HepG2 (cell line): ENCODE results near the gene IPP. TPM values are rescaled to one million over a fixed set of nuclear protein-coding genes. Genes with fewer than 3 reads are reported as not detected.

Source experiments
- ATAC-seq: fragments of 200-7000 bp; cut with Tn5 transposase; 3 replicates; pipeline ENCODE4 v1.9.1; 2020; ENCODE audit warnings: mild to moderate bottlenecking, moderate library complexity
- BruUV-seq: library from RNA; stranded (reverse); fragments of 400-500 nt; replicated peaks from 2 replicates; lab custom pipeline; 2021; lab: Mats Ljungman, UMichigan
- CTCF ChIA-PET: fragments of 300-600 bp; formaldehyde crosslinking; extraction: SDS; loops from one replicate; lab custom pipeline; 2021; ENCODE audit warnings: low total read pairs, inconsistent platforms, low intra/inter-chr PET ratio; lab: Yijun Ruan, JAX
- POLR2A ChIA-PET: fragments of 350-600 bp; sonication (Branson Sonifier 250); formaldehyde crosslinking; loops from one replicate; lab custom pipeline; 2020; ENCODE audit warnings: antibody characterized with exemption, inconsistent platforms; lab: Yijun Ruan, JAX
- DNase-seq: peaks from one replicate; pipeline ENCODE4 v3.0.0-alpha.2; 2015; ENCODE audit warnings: low spot score
- FAIRE-seq: peaks from 3 replicates; lab custom pipeline; 2011; peaks lifted over from hg19 to GRCh38; lab: Jason Lieb, UNC
- H2AFZ ChIP-seq: one replicate; pipeline ENCODE4 v1.6.1; 2011; ENCODE audit warnings: low read length, inconsistent platforms
- H3K27ac ChIP-seq: fragments of 300-600 bp; 3 replicates; pipeline ENCODE4 v1.8.0; 2011; ENCODE audit warnings: mixed run types, mild to moderate bottlenecking, mixed read lengths, low read length, inconsistent platforms; ENCODE audit not compliant: insufficient read depth; ENCODE audit errors: extremely low read length
- H3K27me3 ChIP-seq, 2 experiments: fragments of 200-600 bp in 1 of 2; 2 replicates in 1 of 2; 3 replicates in 1 of 2; pipeline versions ENCODE4 v1.6.0 to v1.8.0; 2011; ENCODE audit warnings: low read length in 2 of 2, mild to moderate bottlenecking in 2 of 2, moderate library complexity in 2 of 2, inconsistent platforms in 1 of 2; ENCODE audit not compliant: insufficient read depth in 2 of 2, control insufficient read depth in 1 of 2
- H3K36me3 ChIP-seq, 2 experiments: fragments of 200-600 bp in 1 of 2; replicated peaks in 1 of 2; 2 replicates in 1 of 2; 3 replicates in 1 of 2; pipeline versions ENCODE4 v1.5.1 to v1.8.0; 2011; ENCODE audit warnings: low read length in 2 of 2, inconsistent platforms in 1 of 2; ENCODE audit not compliant: insufficient read depth in 2 of 2, control insufficient read depth in 1 of 2
- H3K4me1 ChIP-seq: 2 replicates; pipeline ENCODE4 v1.5.1; 2012; ENCODE audit warnings: low read length, inconsistent platforms; ENCODE audit not compliant: insufficient read depth
- H3K4me2 ChIP-seq: 2 replicates; pipeline ENCODE4 v1.6.0; 2011; ENCODE audit warnings: low read depth, low read length, inconsistent platforms
- H3K4me3 ChIP-seq, 3 experiments: fragments of 200-600 bp in 1 of 3; sonication (generic), shearing (Covaris generic) in 1 of 3; replicated peaks in 1 of 3; 2 replicates each; pipeline ENCODE4 v1.5.1; 2011 to 2016; ENCODE audit warnings: low read length in 3 of 3, inconsistent platforms in 2 of 3, low read depth in 2 of 3, mild to moderate bottlenecking in 2 of 3, control low read depth in 1 of 3, mixed read lengths in 1 of 3; ENCODE audit not compliant: insufficient read depth in 1 of 3
- H3K79me2 ChIP-seq: one replicate; pipeline ENCODE4 v1.6.1; 2011; ENCODE audit warnings: low read length, inconsistent platforms; ENCODE audit not compliant: insufficient read depth
- H3K9ac ChIP-seq: 2 replicates; pipeline ENCODE4 v1.6.0; 2011; ENCODE audit warnings: mild to moderate bottlenecking, low read depth, low read length, inconsistent platforms; ENCODE audit not compliant: insufficient read depth
- H3K9me3 ChIP-seq: 2 replicates; pipeline ENCODE4 v1.5.1; 2012; ENCODE audit warnings: mild to moderate bottlenecking, low read length
- H4K20me1 ChIP-seq: 2 replicates; pipeline ENCODE4 v1.6.0; 2011; ENCODE audit warnings: inconsistent platforms, mild to moderate bottlenecking, low read length, moderate library complexity; ENCODE audit not compliant: insufficient read depth
- CEBPB ChIP-seq: IDR thresholded peaks from 2 replicates; pipeline ENCODE4 v1.6.1; 2011; ENCODE audit warnings: low read depth, low read length, improper control_type of control experiment, borderline replicate concordance
- RBM22 ChIP-seq: fragments of 200-400 bp; formaldehyde crosslinking; optimal IDR thresholded peaks from 2 replicates; pipeline ENCODE3; 2017; ENCODE audit warnings: mild to moderate bottlenecking, low read length, moderate library complexity
- WGBS: methylation state at CpG from one replicate; pipeline ENCODE4 v1.1.6; 2017; ENCODE audit warnings: low lambda C conversion rate; 5-methylcytosine and 5-hydroxymethylcytosine counted together
- in situ Hi-C: cut with HindIII; loops from 2 replicates; pipeline ENCODE4 v1.10.0; 2017; ENCODE audit warnings: low pct_unique_long_range_greater_than_20kb; ENCODE audit not compliant: extremely low pct_ligation_motif_present
- intact Hi-C: fragments of 100-400 bp; cut with micrococcal nuclease; formaldehyde crosslinking; loops from one replicate; pipeline ENCODE4 v1.10.0; 2022; ENCODE audit not compliant: unreplicated experiment
- polyA plus RNA-seq, 8 experiments: library from polyadenylated mRNA; depleted of rRNA in 3 of 8; stranded (reverse) in 7 of 8; unstranded in 1 of 8; fragments of >200 nt; fragmentation: Illumina TruSeq in 4 of 8; extraction: Trizol in 4 of 8; gene quantifications; 2 replicates each; pipeline versions ENCODE4 v1.2.1 to v1.2.3, GENCODE V29; 2011 to 2016; ENCODE audit warnings: low read depth in 4 of 8, missing spikeins in 1 of 8, mixed read lengths in 1 of 8; ENCODE audit not compliant: insufficient read depth in 1 of 8
- total RNA-seq, 5 experiments: library from RNA; depleted of rRNA; stranded (reverse); fragments of >200 nt; fragmentation: Illumina TruSeq; extraction: Trizol; gene quantifications; 2 replicates each; pipeline ENCODE4 v1.2.3, GENCODE V29; 2016; ENCODE audit warnings: low read depth in 1 of 5
- TF ChIP-seq, protein P1 (sequence below): sonication (generic); formaldehyde crosslinking; IDR thresholded peaks from 2 replicates; pipeline ENCODE4 v1.4.0; 2020; ENCODE audit warnings: missing genetic modification reagents

Gene IPP
- total and polyA plus RNA-seq, 2 of the 13 experiments (the other 11 are each of a cell fraction or from before 2014, with no cell fraction given), result 3.0 to 9.7 TPM

- CTCF ChIA-PET, result no interaction called here
- in situ Hi-C loops, result no loop called here
- no peak for FAIRE-seq
Measured at GRCh38 chr1:45654540-45655280, 95.7 kb downstream of the IPP start.

More at GRCh38 chr1:45654540-45655280, 95.7 kb downstream of the IPP start:
- TF ChIP-seq, protein P1, sequence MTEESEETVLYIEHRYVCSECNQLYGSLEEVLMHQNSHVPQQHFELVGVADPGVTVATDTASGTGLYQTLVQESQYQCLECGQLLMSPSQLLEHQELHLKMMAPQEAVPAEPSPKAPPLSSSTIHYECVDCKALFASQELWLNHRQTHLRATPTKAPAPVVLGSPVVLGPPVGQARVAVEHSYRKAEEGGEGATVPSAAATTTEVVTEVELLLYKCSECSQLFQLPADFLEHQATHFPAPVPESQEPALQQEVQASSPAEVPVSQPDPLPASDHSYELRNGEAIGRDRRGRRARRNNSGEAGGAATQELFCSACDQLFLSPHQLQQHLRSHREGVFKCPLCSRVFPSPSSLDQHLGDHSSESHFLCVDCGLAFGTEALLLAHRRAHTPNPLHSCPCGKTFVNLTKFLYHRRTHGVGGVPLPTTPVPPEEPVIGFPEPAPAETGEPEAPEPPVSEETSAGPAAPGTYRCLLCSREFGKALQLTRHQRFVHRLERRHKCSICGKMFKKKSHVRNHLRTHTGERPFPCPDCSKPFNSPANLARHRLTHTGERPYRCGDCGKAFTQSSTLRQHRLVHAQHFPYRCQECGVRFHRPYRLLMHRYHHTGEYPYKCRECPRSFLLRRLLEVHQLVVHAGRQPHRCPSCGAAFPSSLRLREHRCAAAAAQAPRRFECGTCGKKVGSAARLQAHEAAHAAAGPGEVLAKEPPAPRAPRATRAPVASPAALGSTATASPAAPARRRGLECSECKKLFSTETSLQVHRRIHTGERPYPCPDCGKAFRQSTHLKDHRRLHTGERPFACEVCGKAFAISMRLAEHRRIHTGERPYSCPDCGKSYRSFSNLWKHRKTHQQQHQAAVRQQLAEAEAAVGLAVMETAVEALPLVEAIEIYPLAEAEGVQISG, result no peak
- TF ChIP-seq RBM22, result peak; percentile 41
- TF ChIP-seq CEBPB, result peak; percentile 53; the same call in 1 of the 2 replicates
- TF ChIP-seq, all 625 proteins: peak for 2
- Histone ChIP-seq H4K20me1 (no peaks in the 10 kb centered on the region; the same call in 1 of the 2 replicates), H3K4me3 (no peak overlapping the region), H3K9ac (no peak overlapping the region), H2AFZ (no peak overlapping the region), H3K36me3 (peaks cover 31 to 77% of the 10 kb centered on the region in 2 experiments), H3K27ac (no peak overlapping the region), H3K4me1 (peaks cover 40% of the 10 kb centered on the region), H3K79me2 (peaks cover 28% of the 10 kb centered on the region), H3K9me3 (no peaks in the 10 kb centered on the region), H3K27me3 (no peaks in the 10 kb centered on the region), H3K4me2 (no peak overlapping the region)
- intact Hi-C loops, result no loop called here
- POLR2A ChIA-PET, result interaction anchor here (5.0 kb wide), 1 partner anchor 32 kb away, joined by 29 read pairs; the partner anchor contains the start of gene GPBP1L1
- DNase-seq, result no peak
- BruUV-seq, result TSS peak; percentile 3
- ATAC-seq, result no peak
- WGBS, result 96% methylated on average over 12 of the region's 12 CpGs

Other genes with a start within 250 kb of the IPP start
- 1,898 and 2,651 TPM in 2 replicates for gene PRDX1, start 228.8 kb downstream of the IPP start, total RNA-seq (2016; rRNA removed; fragmentation: Illumina TruSeq; extraction: Trizol)
- 550 and 761 TPM in 2 replicates for gene PRDX1, start 228.8 kb downstream of the IPP start, polyA plus RNA-seq (2011; rRNA removed)
- 217 and 233 TPM in 2 replicates for gene AKR1A1, start 199.8 kb downstream of the IPP start, total RNA-seq (2016; rRNA removed; fragmentation: Illumina TruSeq; extraction: Trizol)
- 181 and 188 TPM in 2 replicates for gene AKR1A1, start 199.8 kb downstream of the IPP start, polyA plus RNA-seq (2011; rRNA removed)
- 256 and 359 TPM in 2 replicates for gene NASP, start 166.6 kb downstream of the IPP start, total RNA-seq (2016; rRNA removed; fragmentation: Illumina TruSeq; extraction: Trizol)
- 105 and 132 TPM in 2 replicates for gene NASP, start 166.6 kb downstream of the IPP start, polyA plus RNA-seq (2011; rRNA removed)
- 0.24 and 1.5 TPM in 2 replicates for gene CCDC17, start 126.6 kb downstream of the IPP start, total RNA-seq (2016; rRNA removed; fragmentation: Illumina TruSeq; extraction: Trizol)
- gene CCDC17, start 126.6 kb downstream of the IPP start, polyA plus RNA-seq (2011; rRNA removed), result 3.2 and 3.3 TPM in 2 replicates
- 86.1 and 102 TPM in 2 replicates for gene GPBP1L1, start 64.1 kb downstream of the IPP start, total RNA-seq (2016; rRNA removed; fragmentation: Illumina TruSeq; extraction: Trizol)
- gene GPBP1L1, start 64.1 kb downstream of the IPP start, polyA plus RNA-seq (2011; rRNA removed), result 45.9 and 46.4 TPM in 2 replicates
- gene TMEM69, start 62.5 kb downstream of the IPP start, total RNA-seq (2016; rRNA removed; fragmentation: Illumina TruSeq; extraction: Trizol), result 21.9 and 25.4 TPM in 2 replicates
- 112 and 135 TPM in 2 replicates for gene TMEM69, start 62.5 kb downstream of the IPP start, polyA plus RNA-seq (2011; rRNA removed)
- gene MAST2, start 53.0 kb upstream of the IPP start, total RNA-seq (2016; rRNA removed; fragmentation: Illumina TruSeq; extraction: Trizol), result 14.3 and 15.3 TPM in 2 replicates
- gene MAST2, start 53.0 kb upstream of the IPP start, polyA plus RNA-seq (2011; rRNA removed), result 23.0 and 26.3 TPM in 2 replicates